GM19025 (cell line): ENCODE results near the gene ZNF552.

Experiments
- ATAC-seq: cut with Tn5 transposase; IDR thresholded peaks from one replicate; pipeline ENCODE4 v1.9.1; 2021; ENCODE audit warnings: mild to moderate bottlenecking, low read depth, moderate library complexity; ENCODE audit not compliant: unreplicated experiment

Gene ZNF552

DNA sequence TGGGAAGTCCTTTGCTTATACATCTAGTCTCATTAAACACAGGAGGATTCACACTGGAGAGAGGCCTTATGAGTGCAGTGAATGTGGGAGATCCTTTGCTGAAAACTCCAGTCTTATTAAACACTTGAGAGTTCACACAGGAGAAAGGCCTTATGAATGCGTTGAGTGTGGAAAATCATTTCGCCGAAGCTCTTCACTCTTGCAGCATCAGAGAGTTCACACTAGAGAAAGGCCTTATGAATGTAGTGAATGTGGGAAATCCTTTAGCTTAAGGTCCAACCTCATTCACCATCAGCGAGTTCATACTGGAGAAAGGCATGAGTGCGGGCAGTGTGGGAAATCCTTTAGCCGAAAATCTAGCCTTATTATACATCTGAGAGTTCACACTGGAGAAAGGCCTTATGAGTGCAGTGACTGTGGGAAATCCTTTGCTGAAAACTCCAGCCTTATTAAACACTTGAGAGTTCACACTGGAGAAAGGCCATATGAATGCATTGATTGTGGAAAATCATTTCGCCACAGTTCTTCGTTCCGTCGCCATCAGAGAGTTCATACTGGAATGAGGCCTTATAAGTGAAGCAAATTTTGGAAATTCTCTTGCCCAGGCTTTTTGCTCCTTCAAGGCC lies 35.4 kb downstream of the ZNF552 start:
- ATAC-seq = no peak

DNA sequence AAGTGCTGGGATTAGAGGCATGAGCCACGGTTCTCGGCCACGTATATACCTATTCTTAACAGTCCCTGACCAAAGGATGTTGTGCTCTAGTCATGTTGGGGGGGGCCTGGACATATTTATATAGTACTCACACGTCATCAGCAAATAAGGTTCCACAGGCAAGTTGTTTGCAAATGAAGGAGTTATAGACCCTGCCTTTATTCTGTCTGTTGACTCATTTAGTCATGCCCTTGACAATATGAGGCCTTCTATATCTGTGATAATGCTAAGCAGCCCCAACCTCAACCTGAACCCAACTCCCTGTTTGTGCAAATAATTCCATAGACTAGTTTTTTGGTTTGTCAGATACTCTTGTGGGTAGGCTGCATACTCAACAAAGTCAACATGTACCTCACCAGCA lies 36.4 kb downstream of the ZNF552 start:
- ATAC-seq = no peak

DNA sequence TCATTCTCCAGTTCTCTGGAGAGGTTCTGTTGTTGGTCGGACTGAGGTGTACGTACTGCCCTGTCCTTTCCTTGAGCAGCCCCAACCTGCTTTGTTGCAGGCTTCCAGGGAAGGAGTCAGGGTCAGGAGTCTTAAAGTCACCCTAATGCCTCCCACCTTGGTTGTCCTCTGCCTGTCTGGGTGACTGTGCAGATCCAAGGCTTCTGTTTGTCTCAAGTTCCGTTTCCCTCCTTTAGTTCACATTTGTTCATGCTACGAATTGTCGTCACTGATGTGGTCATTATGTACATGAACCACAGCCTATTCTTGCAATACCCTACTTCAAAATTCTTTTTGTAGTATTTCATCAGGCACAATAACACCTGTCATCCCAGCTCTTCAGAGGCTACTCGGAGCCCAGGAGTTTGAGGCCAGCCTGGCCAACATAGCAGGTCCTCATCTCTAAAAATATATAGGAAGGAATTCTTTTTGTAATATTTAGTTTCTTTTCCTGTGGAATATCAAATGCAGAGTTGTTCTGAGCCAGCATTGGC lies 37.9 kb downstream of the ZNF552 start:
- ATAC-seq = no peak

DNA sequence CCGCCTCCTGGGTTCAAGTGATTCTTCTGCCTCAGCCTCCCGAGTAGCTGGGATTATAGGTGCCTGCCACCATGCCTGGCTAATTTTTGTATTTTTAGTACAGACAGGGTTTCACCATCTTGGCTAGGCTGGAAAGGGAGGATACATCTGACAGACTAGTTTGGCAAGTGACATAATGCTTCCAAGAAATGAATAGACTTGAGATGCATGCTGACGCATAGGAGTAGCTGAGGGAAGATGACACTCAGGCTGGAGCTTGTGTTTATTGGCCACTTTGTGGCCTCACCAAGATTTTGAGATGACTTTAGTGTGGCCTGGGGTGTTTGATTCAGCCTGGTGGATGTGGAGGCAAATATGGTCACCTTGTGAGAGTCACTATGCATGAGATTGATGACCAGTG lies 41.2 kb downstream of the ZNF552 start:
- no peak for ATAC-seq

DNA sequence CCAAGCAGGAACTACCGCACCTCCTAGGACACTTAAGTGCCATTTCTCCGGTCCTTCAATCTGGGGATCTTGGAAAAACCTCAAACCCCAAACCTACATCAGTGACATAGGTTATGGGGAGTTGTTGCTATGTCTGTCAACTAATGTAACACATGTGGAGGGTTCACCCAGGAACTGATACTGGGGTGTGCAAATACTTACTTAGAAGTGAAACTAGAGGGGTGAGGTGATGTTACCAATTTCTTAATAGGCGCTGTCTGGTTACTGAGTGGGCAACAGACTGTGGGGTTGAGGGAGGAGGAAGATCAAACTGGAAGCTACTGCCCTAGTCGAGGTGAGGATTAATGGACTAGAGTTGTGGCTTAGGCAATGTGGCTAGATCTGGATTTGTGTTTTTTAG lies 43.3 kb downstream of the ZNF552 start:
- ATAC-seq = no peak

DNA sequence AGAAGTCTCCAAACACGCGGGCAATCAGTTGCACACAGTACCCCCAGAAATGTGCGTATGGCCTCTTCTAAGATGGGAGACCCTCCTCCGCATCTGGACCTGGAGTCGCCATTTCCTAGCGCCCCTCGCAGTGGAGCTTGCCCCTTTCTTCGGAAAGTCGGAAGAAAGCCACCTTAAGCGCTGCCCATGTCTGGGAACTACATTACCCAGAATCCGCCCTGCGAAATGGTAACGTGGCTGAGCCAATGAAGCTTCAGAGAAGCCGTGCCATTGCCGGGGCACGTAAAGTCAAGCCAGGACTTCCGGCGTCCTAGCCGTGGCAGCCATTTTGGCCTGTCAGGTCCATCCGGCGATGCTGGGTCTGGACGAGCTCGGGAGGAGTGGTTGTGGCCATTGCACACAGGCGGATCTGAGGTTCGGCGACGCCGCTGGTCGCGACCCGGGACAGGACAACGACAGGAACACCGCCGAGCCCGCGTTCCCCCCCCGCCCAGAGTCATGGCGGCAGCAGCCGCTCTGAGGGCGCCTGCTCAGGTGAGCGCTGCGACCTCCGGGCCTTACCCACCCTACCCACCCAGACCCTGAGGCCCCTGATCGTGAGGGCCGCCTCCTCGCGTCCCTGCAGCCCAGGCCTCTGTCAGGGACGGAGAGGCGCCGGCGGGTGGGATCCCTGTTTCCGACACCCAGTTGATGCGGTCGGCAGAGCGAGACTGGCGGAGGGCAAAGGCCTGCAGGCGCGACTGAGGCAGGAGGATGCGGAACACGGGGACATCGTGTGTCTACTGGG lies 45.2 kb downstream of the ZNF552 start, which contains the start of gene ZNF586:
ZNF586 (plus strand) TSS at position 332 of the 787 bp plus-strand sequence; CDS start at position 499, 167 bp downstream.
- ATAC-seq = peak; percentile 97

DNA sequence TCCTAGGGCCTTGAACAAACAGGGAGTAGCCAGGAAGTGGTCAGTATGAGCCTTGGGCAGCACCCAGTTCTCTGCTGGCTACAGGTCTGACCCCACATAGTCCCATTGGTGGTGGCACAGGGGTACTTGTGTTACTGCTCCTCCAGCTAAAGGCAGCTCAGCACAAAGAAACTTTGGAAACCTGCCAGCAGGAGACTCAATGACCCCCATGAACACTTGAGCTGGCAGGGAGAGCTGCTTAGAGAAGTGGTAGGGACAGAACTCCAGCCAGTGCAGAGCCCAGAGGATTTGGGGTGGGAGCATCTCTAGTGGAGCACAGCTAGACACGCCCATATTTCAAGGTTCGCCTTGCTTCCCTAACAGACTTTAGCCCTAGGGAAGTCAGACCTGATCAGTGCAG lies 55.6 kb downstream of the ZNF552 start:
- no peak for ATAC-seq

DNA sequence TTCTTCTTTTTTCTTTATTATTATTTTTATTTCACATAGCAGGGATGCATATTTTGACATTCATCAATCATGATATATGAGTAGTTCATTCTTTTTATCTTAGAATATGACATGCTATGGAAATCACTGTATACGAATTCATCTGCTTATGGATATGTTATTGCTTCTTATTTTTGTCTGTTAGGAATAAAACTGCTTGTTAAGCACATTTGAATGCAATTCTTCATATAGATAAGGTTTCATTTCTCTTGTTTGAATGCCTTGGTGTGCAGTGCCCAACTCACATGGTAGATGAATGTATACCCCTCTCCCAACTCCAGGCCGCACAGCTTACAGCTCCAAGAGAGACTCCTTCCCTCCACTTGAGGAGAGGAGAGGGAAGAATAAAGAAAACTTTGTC lies 56.8 kb downstream of the ZNF552 start:
- ATAC-seq = no peak
